HS-5 (cell line): Measurements from ENCODE around the gene MRPS6.

Experiments used
- DNase-seq: peaks from one replicate; pipeline ENCODE4 v3.0.0-alpha.2; 2012; ENCODE audit warnings: low read depth

The MRPS6 gene

DNA sequence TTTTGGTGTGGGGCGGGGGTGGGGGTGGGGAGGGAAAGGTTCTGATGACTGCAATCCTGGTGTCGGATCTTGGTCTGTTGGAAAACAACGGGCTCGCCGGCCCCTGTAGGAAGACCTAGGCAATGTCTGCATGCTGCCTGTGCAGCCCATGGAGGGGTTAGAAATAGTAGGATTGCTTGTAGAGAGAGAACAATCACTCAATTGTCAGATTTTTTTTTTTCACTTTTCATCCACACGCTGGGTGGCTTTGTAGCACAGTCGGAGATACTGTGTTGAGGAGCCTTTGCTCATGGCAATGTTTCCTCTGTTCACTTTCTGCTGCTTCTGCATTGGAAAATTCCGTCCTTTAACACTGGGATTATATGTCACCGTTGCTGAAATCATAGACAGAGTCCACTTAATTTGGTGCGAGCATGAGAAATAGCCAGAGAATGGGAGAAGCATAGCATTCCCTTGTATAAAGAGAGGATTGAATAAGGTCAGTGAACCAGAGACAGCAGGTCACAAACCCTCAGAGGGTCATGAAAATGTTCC is 107.5 kb downstream of the MRPS6 start:
- no peak for DNase-seq

DNA sequence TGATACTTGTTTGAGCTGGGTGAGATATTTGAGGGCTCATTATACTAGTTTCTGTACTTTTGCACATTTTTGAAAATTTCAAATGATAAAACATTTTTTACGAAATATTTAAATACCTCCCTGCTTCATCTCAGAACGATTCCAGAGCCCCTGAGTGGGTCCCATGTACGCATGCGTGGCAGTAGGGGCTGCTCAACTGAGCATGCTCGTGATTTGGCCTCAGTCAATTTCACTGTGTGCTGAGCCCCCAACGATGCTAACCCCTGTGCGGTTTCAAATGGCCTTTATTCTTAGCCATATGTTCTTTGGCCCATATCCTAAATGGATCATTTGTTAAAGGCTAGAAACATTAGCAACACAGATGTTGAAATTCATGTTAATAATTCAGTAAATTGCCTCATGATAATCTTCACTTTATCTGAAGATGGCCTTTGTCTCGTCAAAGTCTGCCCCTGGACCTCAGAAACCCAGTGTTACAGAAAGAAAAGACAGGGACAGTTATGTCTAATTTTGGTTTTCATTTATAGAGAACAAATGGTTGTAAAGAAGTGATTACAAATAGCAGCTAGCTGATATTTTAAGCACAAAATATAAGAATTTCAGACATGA is 108.2 kb downstream of the MRPS6 start:
- DNase-seq, result no peak

DNA sequence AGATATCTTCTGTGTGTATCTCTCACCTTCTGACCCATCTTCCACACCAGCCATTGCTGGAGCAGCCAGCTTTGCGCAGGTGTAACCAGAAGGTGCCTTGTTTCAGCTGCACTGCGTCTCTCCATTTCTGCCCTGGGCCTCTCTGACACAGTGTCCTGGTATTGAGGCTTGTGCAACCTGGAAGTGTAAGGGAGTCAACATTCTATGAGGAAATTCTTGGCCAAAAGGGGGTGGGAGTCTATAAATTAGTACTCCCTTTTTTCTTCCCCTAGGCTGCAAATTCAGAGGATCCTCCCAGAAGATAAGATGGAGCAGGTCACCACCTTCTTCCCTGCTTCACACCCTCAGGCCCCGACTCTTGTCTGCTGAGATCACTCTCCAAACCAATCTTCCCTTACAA is 109.1 kb downstream of the MRPS6 start:
- DNase-seq, result no peak

DNA sequence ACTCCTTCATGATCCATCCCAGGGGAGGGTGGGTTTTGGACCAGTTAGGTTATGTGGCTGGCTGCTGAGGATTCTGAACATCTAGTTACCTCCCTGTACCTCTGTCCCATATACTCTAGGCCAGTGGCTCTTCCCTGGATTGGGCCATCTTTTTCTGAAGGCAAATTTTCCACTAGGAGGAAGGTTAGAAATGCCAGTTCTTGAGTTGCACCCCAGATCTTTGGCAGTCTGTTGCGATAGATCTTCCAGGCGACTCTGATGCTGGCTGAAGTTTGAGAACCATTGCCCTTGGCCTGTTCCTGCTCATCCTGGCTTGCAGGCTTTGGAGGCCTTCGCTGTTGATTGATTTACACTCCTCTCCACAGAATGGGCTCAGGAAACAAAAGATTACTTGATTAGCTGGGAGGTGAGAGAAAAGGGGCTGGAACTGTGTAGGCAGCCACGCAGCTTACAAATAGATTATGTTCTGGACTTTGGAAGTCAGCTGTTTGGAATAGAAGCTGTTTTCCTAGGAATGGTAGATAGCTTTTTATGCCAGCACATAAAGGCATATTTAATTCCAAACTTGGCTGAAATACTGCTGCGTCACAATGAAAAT is 110.1 kb downstream of the MRPS6 start:
- no peak for DNase-seq

- DNase-seq, result no peak
These were observed 110.9 kb downstream of the MRPS6 start for GRCh38 chr21:34184232-34184631.

DNA sequence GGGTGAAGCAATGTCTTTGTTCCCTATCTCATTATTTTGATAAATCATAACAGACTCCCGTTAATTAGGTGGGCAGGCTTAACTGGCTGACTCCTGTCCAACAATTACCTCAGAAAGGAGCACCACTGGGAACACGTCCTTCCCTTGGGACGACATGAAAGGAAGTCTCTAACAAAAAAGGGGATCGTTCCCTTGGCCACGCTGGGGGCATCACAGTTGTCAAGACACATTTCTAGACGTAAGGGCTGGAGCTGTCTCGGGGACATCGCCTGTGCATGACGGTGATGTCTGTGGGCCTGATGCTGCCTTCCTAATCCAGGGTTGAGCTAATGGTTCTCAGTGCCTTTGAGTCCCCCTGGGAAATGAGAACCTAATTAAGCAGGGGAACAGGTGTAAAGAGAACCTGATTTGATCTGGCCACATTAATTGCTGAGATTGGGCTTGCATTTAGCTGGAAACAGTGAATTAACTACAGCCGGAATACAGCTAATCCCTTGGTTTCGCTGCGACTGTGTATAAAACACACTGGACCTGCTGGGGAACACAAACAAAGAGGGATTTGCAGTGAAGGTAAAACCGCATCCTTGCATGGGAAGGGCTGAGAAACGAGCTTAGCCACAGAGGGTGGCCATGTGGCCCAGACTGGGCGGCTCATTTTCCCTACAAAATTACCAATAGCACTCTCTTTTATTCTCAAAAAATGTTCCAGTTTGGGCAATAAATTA is 111.8 kb downstream of the MRPS6 start:
- DNase-seq, result no peak

GRCh38 chr21:34186109-34186719 is 112.8 kb downstream of the MRPS6 start:
- DNase-seq, result no peak

- no peak for DNase-seq
These were observed 114.6 kb downstream of the MRPS6 start for GRCh38 chr21:34187935-34188334.

DNA sequence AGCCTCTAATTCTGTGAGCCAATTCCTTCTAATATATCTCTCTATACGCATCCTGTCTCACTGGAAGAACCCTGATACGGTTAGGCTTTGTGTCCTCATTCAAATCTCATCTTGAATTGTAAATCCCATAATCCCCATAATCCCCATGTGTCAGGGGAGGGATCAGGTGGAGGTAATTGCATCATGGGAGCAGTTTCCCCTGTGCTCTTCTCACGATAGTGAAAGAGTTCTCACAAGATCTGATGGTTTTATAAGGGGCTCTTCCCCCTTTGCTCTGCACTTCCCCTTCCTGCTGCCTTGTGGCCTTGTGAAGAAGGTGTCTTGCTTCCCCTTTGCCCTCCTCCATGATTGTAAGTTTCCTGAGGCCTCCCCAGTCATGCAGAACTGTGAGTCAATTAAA is 116.1 kb downstream of the MRPS6 start:
- no peak for DNase-seq

- no peak for DNase-seq
These were observed 117.4 kb downstream of the MRPS6 start for GRCh38 chr21:34190576-34191321.

DNA sequence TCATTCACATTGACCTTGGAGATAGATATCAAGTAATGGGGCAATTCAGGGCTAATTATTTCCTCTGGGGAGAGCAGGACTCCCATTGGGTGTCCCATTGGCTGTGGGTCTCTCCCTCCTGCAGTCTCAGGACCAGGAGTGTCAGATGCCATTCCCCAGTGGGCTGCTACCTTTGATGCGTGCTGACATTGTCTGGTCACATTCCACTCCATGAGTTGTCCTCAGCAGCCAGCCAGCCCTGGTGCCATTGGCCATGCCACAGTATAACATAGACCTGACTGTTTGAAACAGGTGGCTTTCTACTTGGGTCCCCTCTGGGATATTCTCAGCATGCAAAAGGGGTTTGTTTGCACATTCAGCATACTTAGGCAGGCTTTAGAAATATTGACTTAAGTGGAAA is 118.5 kb downstream of the MRPS6 start:
- no peak for DNase-seq
